Measurements from ENCODE around the gene CSTPP1.
A peak's percentile ranks its signal among the peaks of the same experiment; 100 is the strongest.

Gene CSTPP1

DNA sequence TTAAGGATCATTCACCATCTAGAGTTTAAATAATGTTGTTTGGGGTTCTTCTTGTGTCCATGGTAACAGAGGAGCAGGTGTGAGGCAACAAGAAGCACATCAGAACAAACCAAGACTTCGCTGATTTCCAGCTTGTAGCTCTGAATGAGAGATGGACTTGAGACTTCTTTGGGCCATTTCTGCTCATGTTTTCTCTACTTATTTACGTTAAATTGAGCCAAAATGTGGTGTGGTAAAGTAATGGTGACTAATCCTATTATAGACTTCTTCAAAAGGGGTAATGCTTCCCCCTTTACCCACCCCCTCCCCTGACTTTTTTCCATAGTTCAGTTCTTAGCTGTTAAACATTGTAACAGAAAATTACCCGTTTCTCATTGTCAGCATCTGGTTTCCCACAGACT lies 65.2 kb downstream of the CSTPP1 start:
- no peak overlapping the region for H3K4me3 ChIP-seq (ENCODE audit: low read length)
- TF ChIP-seq, protein P1, sequence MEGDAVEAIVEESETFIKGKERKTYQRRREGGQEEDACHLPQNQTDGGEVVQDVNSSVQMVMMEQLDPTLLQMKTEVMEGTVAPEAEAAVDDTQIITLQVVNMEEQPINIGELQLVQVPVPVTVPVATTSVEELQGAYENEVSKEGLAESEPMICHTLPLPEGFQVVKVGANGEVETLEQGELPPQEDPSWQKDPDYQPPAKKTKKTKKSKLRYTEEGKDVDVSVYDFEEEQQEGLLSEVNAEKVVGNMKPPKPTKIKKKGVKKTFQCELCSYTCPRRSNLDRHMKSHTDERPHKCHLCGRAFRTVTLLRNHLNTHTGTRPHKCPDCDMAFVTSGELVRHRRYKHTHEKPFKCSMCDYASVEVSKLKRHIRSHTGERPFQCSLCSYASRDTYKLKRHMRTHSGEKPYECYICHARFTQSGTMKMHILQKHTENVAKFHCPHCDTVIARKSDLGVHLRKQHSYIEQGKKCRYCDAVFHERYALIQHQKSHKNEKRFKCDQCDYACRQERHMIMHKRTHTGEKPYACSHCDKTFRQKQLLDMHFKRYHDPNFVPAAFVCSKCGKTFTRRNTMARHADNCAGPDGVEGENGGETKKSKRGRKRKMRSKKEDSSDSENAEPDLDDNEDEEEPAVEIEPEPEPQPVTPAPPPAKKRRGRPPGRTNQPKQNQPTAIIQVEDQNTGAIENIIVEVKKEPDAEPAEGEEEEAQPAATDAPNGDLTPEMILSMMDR (IDR thresholded peaks at IDR 0.05; ENCODE audit: insufficient read depth, low read depth, low read length, missing control alignments), result no peak
- DNase-seq (ENCODE audit: low read depth), result no peak

DNA sequence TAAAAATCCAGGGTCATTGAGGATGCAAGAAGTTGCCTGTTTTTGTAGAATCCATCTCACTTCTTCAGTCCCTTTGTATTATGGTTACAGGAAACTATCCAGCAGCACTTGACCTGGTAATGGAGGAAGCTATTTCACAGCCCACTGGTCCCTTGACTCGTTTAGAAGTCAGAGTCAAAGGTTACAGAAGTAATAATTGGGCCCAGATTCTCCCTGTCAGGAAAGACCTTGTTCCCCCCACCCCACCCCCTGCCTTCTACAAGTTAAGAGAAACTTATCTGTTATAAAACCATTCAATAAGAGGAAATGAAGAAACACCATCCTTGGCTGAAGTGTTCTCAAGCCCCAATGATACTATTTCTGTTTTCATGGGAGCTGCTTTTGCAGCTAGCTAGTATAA lies 65.8 kb downstream of the CSTPP1 start:
- TF ChIP-seq, protein P1 (IDR thresholded peaks at IDR 0.05; ENCODE audit: insufficient read depth, low read depth, low read length, missing control alignments), result no peak
- no peak overlapping the region for H3K4me3 ChIP-seq (ENCODE audit: low read length)
- no peak for DNase-seq (ENCODE audit: low read depth)

DNA sequence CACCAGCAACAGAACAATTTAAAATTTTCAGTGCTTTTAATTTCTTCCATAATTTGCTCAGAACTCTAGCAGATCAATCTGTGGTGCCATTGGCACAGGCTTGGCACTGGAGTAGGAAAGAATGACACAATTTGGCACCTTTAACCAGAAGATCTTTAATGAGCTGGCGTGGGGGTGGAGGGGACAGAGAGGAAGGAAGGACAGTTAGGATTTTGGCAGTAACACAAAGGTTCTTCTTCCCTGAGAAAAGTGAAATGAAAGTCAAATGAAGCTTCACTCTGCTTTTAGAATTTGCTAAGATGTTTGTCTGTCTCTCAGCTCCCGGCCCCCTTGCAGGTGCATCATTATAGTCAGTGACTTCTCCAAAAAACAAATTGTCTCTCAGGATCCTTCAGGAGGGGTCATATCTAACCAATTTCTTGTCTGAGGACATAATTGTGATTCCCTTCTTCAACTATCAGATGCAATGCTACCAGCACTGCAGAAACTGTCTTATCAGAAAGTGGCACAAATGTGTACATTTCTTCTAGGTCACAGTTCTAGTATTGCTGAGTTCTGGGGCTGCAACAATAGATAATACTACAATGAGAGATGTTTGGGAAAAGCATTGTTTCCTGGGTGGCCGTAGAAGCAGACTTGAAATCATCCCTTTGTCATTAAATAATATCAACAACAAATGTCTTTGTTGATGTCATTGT lies 66.8 kb downstream of the CSTPP1 start:
- no peak for DNase-seq (ENCODE audit: low read depth)
- TF ChIP-seq, protein P1 (IDR thresholded peaks at IDR 0.05; ENCODE audit: insufficient read depth, low read depth, low read length, missing control alignments), result no peak
- H3K4me3 ChIP-seq (ENCODE audit: low read length), result no peak overlapping the region

DNA sequence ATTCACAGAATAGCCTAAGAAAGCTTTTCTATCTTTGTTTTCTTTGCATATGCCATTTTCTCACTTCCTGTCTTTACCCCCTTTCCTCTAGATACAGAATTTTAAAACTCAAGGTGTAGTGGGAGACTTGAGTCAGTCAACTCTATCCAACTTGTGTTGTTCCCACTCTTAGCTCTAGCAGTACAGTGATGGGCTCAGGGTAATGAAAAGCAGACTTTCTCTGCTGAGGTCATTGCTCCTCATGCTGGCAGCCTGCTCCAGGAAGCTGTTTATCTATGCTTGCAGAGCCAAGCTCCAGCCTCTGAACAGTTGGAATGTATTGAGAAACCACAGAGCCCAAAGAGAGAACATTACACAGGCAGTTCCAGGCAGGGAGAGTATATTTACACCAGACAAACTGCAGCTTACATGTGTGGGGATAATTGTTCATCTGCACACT lies 68.1 kb downstream of the CSTPP1 start:
- H3K4me3 ChIP-seq (ENCODE audit: low read length), result no peak overlapping the region
- peak; percentile 50 for DNase-seq (ENCODE audit: low read depth)
- TF ChIP-seq, protein P1 (IDR thresholded peaks at IDR 0.05; ENCODE audit: insufficient read depth, low read depth, low read length, missing control alignments), result no peak

DNA sequence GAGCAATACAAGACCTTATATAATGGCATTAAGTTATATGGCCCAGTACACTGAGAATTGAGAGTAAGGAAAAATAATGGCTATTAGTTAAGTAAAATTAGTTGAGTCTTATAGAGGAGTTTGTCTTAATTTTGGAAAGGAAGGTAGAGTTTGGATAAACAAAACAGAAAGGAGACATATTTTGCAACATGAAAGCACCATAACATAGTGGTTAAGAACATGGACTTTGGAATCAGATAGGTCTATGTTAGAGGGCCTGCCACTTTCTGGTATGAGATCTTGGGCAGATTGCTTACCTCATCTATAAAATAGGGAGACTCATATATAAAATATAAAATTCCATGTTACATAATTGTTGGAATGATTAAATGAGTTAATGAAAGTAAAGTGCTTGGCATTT lies 68.9 kb downstream of the CSTPP1 start:
- no peak for DNase-seq (ENCODE audit: low read depth)
- TF ChIP-seq, protein P1 (IDR thresholded peaks at IDR 0.05; ENCODE audit: insufficient read depth, low read depth, low read length, missing control alignments), result no peak

DNA sequence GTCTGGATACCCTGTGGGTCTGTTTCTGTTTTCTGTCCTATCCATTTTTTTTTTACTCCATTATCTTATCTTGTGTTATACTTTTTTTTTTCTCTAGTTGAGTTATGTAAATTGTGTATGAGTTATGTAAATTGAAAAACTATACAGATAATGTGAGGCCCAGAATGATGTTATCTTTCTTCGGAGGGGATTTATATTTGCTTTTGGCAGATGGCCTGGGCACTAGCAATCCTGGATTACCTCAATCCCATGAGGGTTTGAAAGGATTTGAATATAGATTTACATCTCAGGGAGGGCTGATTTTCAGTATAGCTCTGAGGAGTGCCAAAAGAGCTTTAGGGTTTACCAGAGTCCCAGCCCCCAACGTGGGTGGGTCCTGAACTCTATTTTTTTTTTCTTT lies 71.0 kb downstream of the CSTPP1 start:
- no peak for DNase-seq (ENCODE audit: low read depth)
- TF ChIP-seq, protein P1 (IDR thresholded peaks at IDR 0.05; ENCODE audit: insufficient read depth, low read depth, low read length, missing control alignments), result no peak
- H3K4me3 ChIP-seq (ENCODE audit: low read length), result no peak overlapping the region

More for the DNA sequence above, 68.9 kb downstream of the CSTPP1 start:
- H3K4me3 ChIP-seq (ENCODE audit: low read length), result no peak overlapping the region

DNA sequence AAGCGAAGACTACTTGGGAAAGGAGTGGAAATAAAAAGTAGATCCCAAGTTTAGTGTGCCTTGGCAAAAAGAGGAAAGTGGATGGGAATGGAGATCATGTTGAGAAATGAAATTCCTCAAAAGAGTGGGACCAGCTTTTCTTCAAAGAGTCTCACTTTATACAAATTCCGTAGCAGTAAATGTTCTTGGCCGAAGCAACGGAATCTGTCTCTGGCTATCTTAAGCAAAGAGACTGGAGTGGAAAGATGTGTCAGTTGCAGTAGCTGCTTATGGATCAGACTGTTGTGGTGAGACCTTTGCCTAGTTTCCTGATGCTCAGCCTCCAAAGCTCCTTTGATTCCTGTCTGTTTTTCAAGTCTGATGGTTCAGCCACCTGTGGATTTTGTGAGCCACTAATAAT lies 73.6 kb downstream of the CSTPP1 start:
- no peak overlapping the region for H3K4me3 ChIP-seq (ENCODE audit: low read length)
- TF ChIP-seq, protein P1 (IDR thresholded peaks at IDR 0.05; ENCODE audit: insufficient read depth, low read depth, low read length, missing control alignments), result no peak
- no peak for DNase-seq (ENCODE audit: low read depth)

Data from epithelial cell of esophagus (primary cell).